DOHH2 (cell line): ENCODE data around the gene KRT17.
"Not testable (repeated sequence)": the region's sequence is repeated elsewhere in the genome, so short reads cannot be mapped to it uniquely, and the experiment has no call there.

Source experiments
- H3F3A ChIP-seq: fragments of 200-600 bp; sonication (generic), shearing (Covaris generic); 2 replicates; pipeline ENCODE4 v1.6.0; 2016; ENCODE audit warnings: antibody characterized with exemption, mild to moderate bottlenecking; ENCODE audit not compliant: control insufficient read depth, insufficient read depth
- H3K27ac ChIP-seq: fragments of 200-600 bp; sonication (generic); 2 replicates; pipeline ENCODE4 v1.5.1; 2014; ENCODE audit warnings: low read depth, mild to moderate bottlenecking, low read length, moderate library complexity
- H3K27me3 ChIP-seq: fragments of 200-600 bp; sonication (generic); 2 replicates; pipeline ENCODE4 v1.6.1; 2014; ENCODE audit warnings: mild to moderate bottlenecking, low read length, mixed read lengths; ENCODE audit not compliant: control insufficient read depth
- H3K36me3 ChIP-seq: fragments of 200-600 bp; sonication (generic); 2 replicates; pipeline ENCODE4 v1.6.1; 2014; ENCODE audit warnings: mild to moderate bottlenecking, low read length, moderate library complexity, mixed read lengths; ENCODE audit not compliant: control insufficient read depth
- H3K4me1 ChIP-seq: fragments of 200-600 bp; sonication (generic); 2 replicates; pipeline ENCODE4 v1.6.1; 2014; ENCODE audit warnings: mild to moderate bottlenecking, low read length, mixed read lengths; ENCODE audit not compliant: control insufficient read depth
- H3K4me2 ChIP-seq: fragments of 200-600 bp; sonication (generic); 2 replicates; pipeline ENCODE4 v1.6.0; 2014; ENCODE audit warnings: mild to moderate bottlenecking, low read length, moderate library complexity
- H3K4me3 ChIP-seq: fragments of 200-600 bp; sonication (generic); 2 replicates; pipeline ENCODE4 v1.5.1; 2014; ENCODE audit warnings: mild to moderate bottlenecking, low read length, mixed read lengths
- H3K79me2 ChIP-seq: fragments of 200-600 bp; sonication (generic); 2 replicates; pipeline ENCODE4 v1.6.1; 2014; ENCODE audit warnings: mild to moderate bottlenecking, low read length, mixed read lengths; ENCODE audit not compliant: control insufficient read depth
- H3K9me2 ChIP-seq: fragments of 200-600 bp; sonication (generic); replicated peaks from 2 replicates; pipeline ENCODE4 v1.6.1; 2014; ENCODE audit warnings: mild to moderate bottlenecking, low read length, mixed read lengths; ENCODE audit not compliant: control insufficient read depth
- H3K9me3 ChIP-seq: fragments of 200-600 bp; sonication (generic); 2 replicates; pipeline ENCODE4 v1.6.1; 2014; ENCODE audit warnings: antibody characterized with exemption, low read length, mixed read lengths; ENCODE audit not compliant: control insufficient read depth, insufficient read depth
- H4K20me1 ChIP-seq: fragments of 200-600 bp; sonication (generic); 2 replicates; pipeline ENCODE4 v1.6.0; 2014; ENCODE audit warnings: low read depth, mild to moderate bottlenecking, antibody characterized with exemption, low read length, moderate library complexity; ENCODE audit not compliant: control insufficient read depth, insufficient read depth
- CTCF ChIP-seq: fragments of 200-600 bp; sonication (generic); IDR thresholded peaks from one replicate; pipeline ENCODE4 v1.5.1; 2014; ENCODE audit warnings: antibody characterized with exemption, mild to moderate bottlenecking, low read depth, low read length; ENCODE audit not compliant: poor library complexity, severe bottlenecking
- EZH2phosphoT487 ChIP-seq: fragments of 200-600 bp; sonication (generic); IDR thresholded peaks from 2 replicates; pipeline ENCODE4 v1.6.1; 2017; ENCODE audit warnings: borderline replicate concordance, mild to moderate bottlenecking, antibody characterized with exemption, low read length, moderate library complexity, mixed read lengths

The KRT17 gene

GRCh38 chr17:41614098-41614497 is 10.3 kb downstream of the KRT17 start:
- H3K79me2 ChIP-seq: no peaks in the 10 kb centered on the region
- no peak overlapping the region for H3K27ac ChIP-seq
- no peak overlapping the region for H3K4me2 ChIP-seq
- H3K4me1 ChIP-seq: no peaks in the 10 kb centered on the region
- H3K36me3 ChIP-seq: no peaks in the 10 kb centered on the region
- no peaks in the 10 kb centered on the region for H3K9me3 ChIP-seq
- H4K20me1 ChIP-seq: no peaks in the 10 kb centered on the region
- no peaks in the 10 kb centered on the region for H3K9me2 ChIP-seq
- H3K4me3 ChIP-seq: no peak overlapping the region
- H3F3A ChIP-seq: no peaks in the 10 kb centered on the region
- TF ChIP-seq EZH2phosphoT487 (no peak), CTCF (no peak)
- no peaks in the 10 kb centered on the region for H3K27me3 ChIP-seq

GRCh38 chr17:41613277-41614082 is 10.9 kb downstream of the KRT17 start:
- H3K27me3 ChIP-seq: no peaks in the 10 kb centered on the region
- H3F3A ChIP-seq: no peaks in the 10 kb centered on the region
- H3K4me2 ChIP-seq: no peak overlapping the region
- H3K9me2 ChIP-seq: no peaks in the 10 kb centered on the region
- H4K20me1 ChIP-seq: no peaks in the 10 kb centered on the region
- no peaks in the 10 kb centered on the region for H3K9me3 ChIP-seq
- no peak overlapping the region for H3K4me3 ChIP-seq
- no peak overlapping the region for H3K27ac ChIP-seq
- no peaks in the 10 kb centered on the region for H3K79me2 ChIP-seq
- TF ChIP-seq EZH2phosphoT487: no peak
- no peak for TF ChIP-seq CTCF
- H3K4me1 ChIP-seq: no peaks in the 10 kb centered on the region
- H3K36me3 ChIP-seq: no peaks in the 10 kb centered on the region

- H3K36me3 ChIP-seq, H3F3A ChIP-seq, H3K4me2 ChIP-seq, H3K27ac ChIP-seq, H3K27me3 ChIP-seq, H3K9me2 ChIP-seq, H3K4me3 ChIP-seq, H3K9me3 ChIP-seq, H3K79me2 ChIP-seq, H3K4me1 ChIP-seq, H4K20me1 ChIP-seq: not testable (repeated sequence)
These were observed 11.8 kb downstream of the KRT17 start, which contains the start of gene KRT16 for GRCh38 chr17:41612376-41613160. Gene KRT16, minus strand, starts transcription at chr17:41612767. Its CDS starts 79 bp downstream, at chr17:41612688.
